Choroid plexus epithelial cell (primary cell): ENCODE results near the gene SLIT1.

Experiments used
- DNase-seq: peaks from one replicate; pipeline ENCODE4 v3.0.0-alpha.2; 2010; ENCODE audit warnings: low read depth
- H3K4me3 ChIP-seq: 2 replicates; pipeline ENCODE4 v1.5.1; 2011; ENCODE audit warnings: low read depth, mild to moderate bottlenecking, control low read depth, low read length, moderate library complexity
- TF ChIP-seq, protein P1 (sequence below): conservative IDR thresholded peaks from 2 replicates; pipeline ENCODE4 v1.5.1; 2011; ENCODE audit warnings: low read depth, mild to moderate bottlenecking, control low read depth, inconsistent platforms, low read length, moderate library complexity

SLIT1 gene

GRCh38 chr10:97215619-97216260 lies 30.0 kb upstream of the SLIT1 start:
- no peak overlapping the region for H3K4me3 ChIP-seq
- TF ChIP-seq, protein P1, sequence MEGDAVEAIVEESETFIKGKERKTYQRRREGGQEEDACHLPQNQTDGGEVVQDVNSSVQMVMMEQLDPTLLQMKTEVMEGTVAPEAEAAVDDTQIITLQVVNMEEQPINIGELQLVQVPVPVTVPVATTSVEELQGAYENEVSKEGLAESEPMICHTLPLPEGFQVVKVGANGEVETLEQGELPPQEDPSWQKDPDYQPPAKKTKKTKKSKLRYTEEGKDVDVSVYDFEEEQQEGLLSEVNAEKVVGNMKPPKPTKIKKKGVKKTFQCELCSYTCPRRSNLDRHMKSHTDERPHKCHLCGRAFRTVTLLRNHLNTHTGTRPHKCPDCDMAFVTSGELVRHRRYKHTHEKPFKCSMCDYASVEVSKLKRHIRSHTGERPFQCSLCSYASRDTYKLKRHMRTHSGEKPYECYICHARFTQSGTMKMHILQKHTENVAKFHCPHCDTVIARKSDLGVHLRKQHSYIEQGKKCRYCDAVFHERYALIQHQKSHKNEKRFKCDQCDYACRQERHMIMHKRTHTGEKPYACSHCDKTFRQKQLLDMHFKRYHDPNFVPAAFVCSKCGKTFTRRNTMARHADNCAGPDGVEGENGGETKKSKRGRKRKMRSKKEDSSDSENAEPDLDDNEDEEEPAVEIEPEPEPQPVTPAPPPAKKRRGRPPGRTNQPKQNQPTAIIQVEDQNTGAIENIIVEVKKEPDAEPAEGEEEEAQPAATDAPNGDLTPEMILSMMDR: no peak
- no peak for DNase-seq

DNA sequence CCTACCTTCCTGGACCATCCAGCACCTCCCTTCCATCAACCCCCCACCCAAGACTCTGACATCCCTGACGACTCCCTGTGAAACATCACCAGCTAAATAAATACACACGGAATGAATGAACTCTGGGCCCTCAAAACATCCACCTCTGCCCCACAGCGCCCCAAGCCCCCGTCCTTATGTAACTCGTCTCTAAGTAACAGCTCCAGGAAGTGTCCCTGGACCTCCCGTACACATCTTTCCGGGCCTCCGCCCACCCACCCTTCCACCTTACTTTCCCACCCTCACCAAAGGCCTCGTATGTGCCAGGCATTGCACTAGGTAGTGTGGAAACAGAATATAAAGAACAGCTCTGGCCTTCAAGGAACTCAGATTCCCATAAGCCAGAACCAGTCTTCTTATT lies 27.7 kb upstream of the SLIT1 start:
- no peak for DNase-seq
- no peak overlapping the region for H3K4me3 ChIP-seq
- TF ChIP-seq, protein P1: no peak

GRCh38 chr10:97211229-97211628 lies 25.5 kb upstream of the SLIT1 start:
- H3K4me3 ChIP-seq: no peak overlapping the region
- DNase-seq: no peak
- TF ChIP-seq, protein P1: no peak

DNA sequence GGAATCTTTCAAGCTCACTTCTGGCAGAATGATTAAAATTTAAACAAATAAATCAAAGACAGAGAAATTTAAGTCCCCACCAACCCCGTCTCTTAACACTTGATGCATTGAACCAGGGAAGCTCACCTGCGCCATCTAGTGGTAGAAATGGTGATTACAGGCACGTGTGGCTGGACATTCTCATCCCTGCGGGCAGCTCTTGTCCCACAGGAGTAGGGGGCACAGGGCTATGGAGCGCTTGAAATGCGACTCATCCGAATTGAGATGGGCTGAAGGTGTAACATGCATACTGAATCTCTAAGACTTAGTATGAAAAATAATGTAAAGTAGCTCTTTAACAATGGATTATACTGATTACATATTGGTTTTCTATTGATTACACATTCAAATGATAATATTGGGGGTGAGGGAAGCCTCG lies 24.8 kb upstream of the SLIT1 start:
- DNase-seq: peak; percentile 84
- no peak overlapping the region for H3K4me3 ChIP-seq
- TF ChIP-seq, protein P1: peak; percentile 95

GRCh38 chr10:97207756-97208346 lies 22.1 kb upstream of the SLIT1 start:
- no peak overlapping the region for H3K4me3 ChIP-seq
- TF ChIP-seq, protein P1: no peak
- DNase-seq: peak; percentile 71

- TF ChIP-seq, protein P1: no peak
- no peak overlapping the region for H3K4me3 ChIP-seq
- DNase-seq: no peak
Observed at GRCh38 chr10:97207131-97207530, 21.4 kb upstream of the SLIT1 start.
